Endothelial cell of umbilical vein (primary cell): ENCODE data around the gene CCDC38. TPM values are rescaled to one million over a fixed set of nuclear protein-coding genes. Genes with fewer than 3 reads are reported as not detected.

Source experiments
- BruUV-seq: library from RNA; stranded (reverse); fragments of 400-500 nt; replicated peaks from 2 replicates; lab custom pipeline; 2021; lab: Mats Ljungman, UMichigan
- CTCF ChIA-PET: fragments of 300-600, 350-600 bp; sonication (Branson Sonifier 250); formaldehyde crosslinking; loops from one replicate; lab custom pipeline; 2021; ENCODE audit warnings: antibody characterized with exemption, inconsistent platforms; lab: Charles Lee
- POLR2A ChIA-PET: fragments of 300-600, 350-600 bp; sonication (Branson Sonifier 250); formaldehyde crosslinking; loops from one replicate; lab custom pipeline; 2021; ENCODE audit warnings: antibody characterized with exemption, inconsistent platforms; lab: Charles Lee
- DNase-seq: peaks from one replicate; pipeline ENCODE4 v3.0.0-alpha.2; 2011; ENCODE audit warnings: low read depth, low spot score
- FAIRE-seq: peaks from 2 replicates; lab custom pipeline; 2011; peaks lifted over from hg19 to GRCh38; lab: Jason Lieb, UNC
- H2AFZ ChIP-seq: 2 replicates; pipeline ENCODE4 v1.6.0; 2012; ENCODE audit warnings: low read depth, low read length, control low read depth, inconsistent platforms
- H3K27ac ChIP-seq: 2 replicates; pipeline ENCODE4 v1.5.1; 2011; ENCODE audit warnings: low read depth, mild to moderate bottlenecking, control low read depth, low read length, moderate library complexity; ENCODE audit not compliant: insufficient read depth
- H3K27me3 ChIP-seq, 2 experiments: 2 replicates each; pipeline versions ENCODE4 v1.6.0 to v1.6.1; 2011; ENCODE audit warnings: low read length in 2 of 2, mixed read lengths in 1 of 2; ENCODE audit not compliant: control insufficient read depth in 2 of 2, insufficient read depth in 2 of 2
- H3K36me3 ChIP-seq, 2 experiments: 2 replicates in 1 of 2; 3 replicates in 1 of 2; pipeline ENCODE4 v1.5.1; 2011; ENCODE audit warnings: low read length in 2 of 2, mild to moderate bottlenecking in 1 of 2, moderate library complexity in 1 of 2; ENCODE audit not compliant: control insufficient read depth in 2 of 2, insufficient read depth in 2 of 2; ENCODE audit errors: extremely low read depth in 1 of 2
- H3K4me1 ChIP-seq: 3 replicates; pipeline ENCODE4 v1.5.1; 2011; ENCODE audit warnings: mild to moderate bottlenecking, low read length; ENCODE audit not compliant: control insufficient read depth, insufficient read depth; ENCODE audit errors: extremely low read depth
- H3K4me2 ChIP-seq: 2 replicates; pipeline ENCODE4 v1.6.1; 2011; ENCODE audit warnings: low read length, control low read depth, mixed read lengths; ENCODE audit not compliant: insufficient read depth
- H3K4me3 ChIP-seq, 3 experiments: fragments of 200-600 bp in 1 of 3; sonication (generic), shearing (Covaris generic) in 1 of 3; replicated peaks in 1 of 3; 2 replicates each; pipeline ENCODE4 v1.5.1; 2011 to 2016; ENCODE audit warnings: control low read depth in 3 of 3, low read length in 3 of 3, mild to moderate bottlenecking in 2 of 3, inconsistent platforms in 1 of 3, low read depth in 1 of 3, moderate library complexity in 1 of 3; ENCODE audit not compliant: insufficient read depth in 1 of 3
- H3K79me2 ChIP-seq: 2 replicates; pipeline ENCODE4 v1.6.0; 2012; ENCODE audit warnings: low read length, inconsistent platforms; ENCODE audit not compliant: control insufficient read depth, insufficient read depth
- H3K9ac ChIP-seq: replicated peaks from 2 replicates; pipeline ENCODE3; 2011; ENCODE audit warnings: low read length, control low read depth; ENCODE audit not compliant: insufficient read depth; ENCODE audit errors: extremely low read depth
- H3K9me1 ChIP-seq: replicated peaks from 3 replicates; pipeline ENCODE4 v1.6.0; 2011; ENCODE audit warnings: mild to moderate bottlenecking, low read length; ENCODE audit not compliant: control insufficient read depth, insufficient read depth; ENCODE audit errors: extremely low read depth
- H3K9me3 ChIP-seq: replicated peaks from 2 replicates; pipeline ENCODE4 v1.5.1; 2012; ENCODE audit warnings: low read length, inconsistent platforms; ENCODE audit not compliant: control insufficient read depth, insufficient read depth
- H4K20me1 ChIP-seq: replicated peaks from 2 replicates; pipeline ENCODE3; 2011; ENCODE audit warnings: mild to moderate bottlenecking, low read length; ENCODE audit not compliant: control insufficient read depth, insufficient read depth; ENCODE audit errors: extremely low read depth
- EZH2 ChIP-seq: IDR thresholded peaks from 2 replicates; pipeline ENCODE4 v1.6.1; 2012; ENCODE audit warnings: borderline replicate concordance, low read depth, mild to moderate bottlenecking, moderate library complexity, low read length, inconsistent platforms; ENCODE audit not compliant: severe bottlenecking
- GATA2 ChIP-seq: IDR thresholded peaks from 2 replicates; pipeline ENCODE4 v1.7.0; 2011; ENCODE audit warnings: low read depth, mild to moderate bottlenecking, moderate library complexity, mixed read lengths, low read length; ENCODE audit not compliant: insufficient read length, insufficient read depth
- JUN ChIP-seq: IDR thresholded peaks from 2 replicates; pipeline ENCODE4 v1.6.1; 2011; ENCODE audit warnings: borderline replicate concordance, low read depth; ENCODE audit not compliant: insufficient read length, insufficient read depth
- MAX ChIP-seq: IDR thresholded peaks from 2 replicates; pipeline ENCODE4 v1.6.1; 2011; ENCODE audit not compliant: insufficient read depth, insufficient read length
- MYC ChIP-seq: IDR thresholded peaks from one replicate; pipeline ENCODE4 v1.6.1; 2011; ENCODE audit warnings: mild to moderate bottlenecking, low read depth, low read length
- POLR2A ChIP-seq: IDR thresholded peaks from 2 replicates; pipeline ENCODE4 v1.6.1; 2012; ENCODE audit warnings: low read depth, mild to moderate bottlenecking, control low read depth, low read length
- POLR2AphosphoS5 ChIP-seq: IDR thresholded peaks from 2 replicates; pipeline ENCODE4 v1.6.1; 2012; ENCODE audit warnings: low read depth, mild to moderate bottlenecking, control low read depth, low read length, moderate library complexity; ENCODE audit not compliant: insufficient read depth
- dilution Hi-C: fragments of 300-500 bp; cut with MboI; formaldehyde crosslinking; loops from one replicate; pipeline ENCODE4 v1.15.0; 2019; ENCODE audit warnings: low sequenced_read_pairs; ENCODE audit not compliant: extremely low pct_ligation_motif_present
- intact Hi-C: fragments of 100-400 bp; cut with micrococcal nuclease; formaldehyde crosslinking; loops from one replicate; pipeline ENCODE4 v1.10.0; 2022
- polyA plus RNA-seq, 4 experiments: library from polyadenylated mRNA; depleted of rRNA in 3 of 4; stranded (reverse) in 3 of 4; unstranded in 1 of 4; fragments of >200 nt; gene quantifications; 2 replicates each; pipeline versions ENCODE4 v1.2.1 to v1.2.3, GENCODE V29; 2011 to 2012; ENCODE audit warnings: missing spikeins in 1 of 4
- total RNA-seq: library from RNA; stranded (reverse); gene quantifications from 2 replicates; pipeline ENCODE4 v1.2.3, GENCODE V29; 2021
- TF ChIP-seq, protein P1 (sequence below), 2 donors: IDR thresholded peaks; 1 replicate in 1 of 2; 2 replicates in 1 of 2; pipeline ENCODE4 v1.5.1; 2011; ENCODE audit warnings: low read length in 2 of 2, mild to moderate bottlenecking in 2 of 2, moderate library complexity in 2 of 2, control low read depth in 1 of 2, inconsistent platforms in 1 of 2, low read depth in 1 of 2; ENCODE audit not compliant: insufficient read depth in 1 of 2; ENCODE audit errors: extremely low read depth in 1 of 2

The CCDC38 gene
- total and polyA plus RNA-seq, 2 donors (not counting 3 experiments of a cell fraction or from before 2014, with no cell fraction given): not detected

- Histone ChIP-seq H2AFZ (no peak overlapping the region), H3K27me3 (peaks cover 2 to 3% of the 10 kb centered on the region in 2 experiments), H3K36me3 (no peaks in the 10 kb centered on the region), H3K4me1 (no peaks in the 10 kb centered on the region), H3K4me3 (no peak overlapping the region), H3K9me3 (no peaks in the 10 kb centered on the region), H3K9me1 (no peaks in the 10 kb centered on the region), H3K9ac (no peak overlapping the region), H3K27ac (no peak overlapping the region), H3K4me2 (no peak overlapping the region), H4K20me1 (no peaks in the 10 kb centered on the region), H3K79me2 (no peaks in the 10 kb centered on the region)
- DNase-seq (no peak), FAIRE-seq (no peak)
- CTCF ChIA-PET: interaction anchor here (1.8 kb wide), 1 partner anchor 9 kb away, joined by 12 read pairs; no protein-coding TSS in a partner anchor
- BruUV-seq: no TSS peak
- POLR2A ChIA-PET: no interaction called here
- dilution Hi-C loops: no loop called here
- intact Hi-C loops: loop anchor here (10.0 kb wide), 2 partner anchors 225 to 345 kb away; no protein-coding TSS in a partner anchor
- no peak for TF ChIP-seq GATA2
- no peak for TF ChIP-seq EZH2
- no peak for TF ChIP-seq MYC
- TF ChIP-seq JUN: no peak
- TF ChIP-seq, protein P1, sequence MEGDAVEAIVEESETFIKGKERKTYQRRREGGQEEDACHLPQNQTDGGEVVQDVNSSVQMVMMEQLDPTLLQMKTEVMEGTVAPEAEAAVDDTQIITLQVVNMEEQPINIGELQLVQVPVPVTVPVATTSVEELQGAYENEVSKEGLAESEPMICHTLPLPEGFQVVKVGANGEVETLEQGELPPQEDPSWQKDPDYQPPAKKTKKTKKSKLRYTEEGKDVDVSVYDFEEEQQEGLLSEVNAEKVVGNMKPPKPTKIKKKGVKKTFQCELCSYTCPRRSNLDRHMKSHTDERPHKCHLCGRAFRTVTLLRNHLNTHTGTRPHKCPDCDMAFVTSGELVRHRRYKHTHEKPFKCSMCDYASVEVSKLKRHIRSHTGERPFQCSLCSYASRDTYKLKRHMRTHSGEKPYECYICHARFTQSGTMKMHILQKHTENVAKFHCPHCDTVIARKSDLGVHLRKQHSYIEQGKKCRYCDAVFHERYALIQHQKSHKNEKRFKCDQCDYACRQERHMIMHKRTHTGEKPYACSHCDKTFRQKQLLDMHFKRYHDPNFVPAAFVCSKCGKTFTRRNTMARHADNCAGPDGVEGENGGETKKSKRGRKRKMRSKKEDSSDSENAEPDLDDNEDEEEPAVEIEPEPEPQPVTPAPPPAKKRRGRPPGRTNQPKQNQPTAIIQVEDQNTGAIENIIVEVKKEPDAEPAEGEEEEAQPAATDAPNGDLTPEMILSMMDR (IDR thresholded peaks at IDR 0.05; ENCODE audit: extremely low read depth in 1 of 2, insufficient read depth in 1 of 2, low read depth in 1 of 2, low read length in 2 of 2): no peak
- no peak for TF ChIP-seq MAX
- TF ChIP-seq POLR2AphosphoS5: no peak
- no peak for TF ChIP-seq POLR2A
These were observed 32.5 kb downstream of the CCDC38 start for GRCh38 chr12:95909871-95910270.
